Activated T-cell treated with anti-CD3 and anti-CD28 coated beads, Interleukin-2, amount 50 U/mL, for 48 hours (primary cell): Measurements from ENCODE around the gene PKP1.

Source experiments
- DNase-seq, 2 experiments: peaks; one replicate each; pipeline ENCODE4 v3.0.0-alpha.2; 2020

Gene PKP1

DNA sequence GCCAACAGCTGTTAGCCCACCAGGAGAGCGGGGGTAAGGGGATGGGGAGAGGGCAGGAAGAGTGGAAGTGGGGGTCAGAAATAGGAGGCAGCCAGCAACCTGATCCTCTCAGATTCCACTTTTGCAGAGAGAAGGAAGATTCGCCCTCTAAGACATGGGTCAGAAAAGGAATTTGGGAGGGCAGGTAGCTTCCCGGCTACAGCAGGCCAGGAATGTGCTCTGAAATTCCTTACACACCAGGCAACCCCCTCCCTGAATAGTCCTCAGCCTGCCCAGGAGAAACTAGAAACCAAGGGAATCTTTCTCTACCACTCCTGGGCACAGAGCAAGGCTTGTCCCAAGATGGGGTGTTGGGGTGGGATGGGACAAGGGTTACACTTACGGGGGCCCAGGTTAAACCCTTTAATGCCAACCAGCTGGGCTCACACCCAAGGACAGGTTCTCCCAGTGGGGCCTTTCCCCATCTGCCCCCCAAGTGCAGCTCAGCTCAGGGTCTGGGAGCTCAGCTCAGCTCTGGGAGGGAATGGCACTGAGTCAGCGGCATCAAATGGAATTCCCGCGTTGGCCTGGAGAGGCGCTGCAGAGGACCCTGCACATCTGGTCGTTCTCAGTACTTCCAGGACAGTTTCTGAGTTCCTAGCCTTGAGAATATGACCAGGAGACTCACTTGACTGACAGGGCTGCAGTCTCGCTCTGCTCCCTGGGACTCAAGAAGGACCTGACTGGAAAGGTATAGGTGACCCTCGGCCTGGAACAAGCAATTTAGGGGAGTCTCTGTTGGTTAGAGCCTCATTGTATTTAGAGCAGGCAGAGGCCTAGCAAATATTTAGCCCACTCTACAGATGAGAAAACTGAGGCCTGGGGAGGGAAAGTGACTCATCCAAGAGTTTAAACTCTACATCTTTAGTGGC is 93.4 kb downstream of the PKP1 start:
- DNase-seq: peak; percentile 29 to 41

DNA sequence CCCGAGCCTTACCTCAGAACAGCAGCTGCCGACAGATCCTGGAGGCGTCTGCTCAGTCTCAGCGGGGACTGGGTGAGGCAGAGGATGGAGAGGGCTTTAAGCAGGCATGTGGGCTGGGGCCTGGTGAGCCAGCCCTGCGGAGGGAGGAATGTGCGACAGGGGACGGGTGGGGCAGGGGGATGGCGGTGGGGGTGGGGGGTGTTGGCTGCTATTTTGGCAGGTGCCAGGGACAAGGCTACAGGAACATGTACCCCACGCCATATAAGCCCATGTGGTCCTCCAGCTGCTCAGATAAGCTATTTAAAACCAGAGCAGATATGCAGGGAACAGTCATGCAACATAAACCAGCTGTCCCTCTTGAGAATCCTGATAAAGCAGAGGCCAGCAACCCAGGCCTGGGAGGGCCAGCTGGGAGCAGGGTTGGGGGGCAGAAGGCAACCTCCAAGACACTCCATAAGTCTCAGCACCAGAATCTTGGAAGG is 94.3 kb downstream of the PKP1 start, which contains the start of gene TNNT2:
Gene TNNT2, minus strand, starts transcription at position 70 of the 482 bp plus-strand sequence. CDS start 4,426 bp downstream, outside the sequence.
- DNase-seq: no peak

DNA sequence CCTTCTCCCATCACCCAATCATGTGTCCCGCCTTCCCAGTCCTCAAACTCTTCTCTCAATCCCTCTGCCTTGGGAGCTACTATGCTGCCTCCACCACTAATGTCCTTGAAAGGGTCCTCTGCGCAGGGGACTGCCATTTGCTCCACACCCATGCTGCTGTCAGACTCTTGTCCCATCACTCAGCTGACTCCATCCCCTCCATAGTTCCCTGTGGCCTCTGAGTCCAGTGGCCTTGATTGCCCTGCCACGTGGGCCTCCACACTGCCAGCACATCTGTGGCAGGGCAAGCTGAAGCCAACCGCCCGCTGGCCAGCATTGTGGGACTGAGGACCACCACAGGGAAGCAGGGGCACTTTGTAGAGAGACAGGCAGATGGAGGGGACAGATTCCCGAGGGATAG is 95.5 kb downstream of the PKP1 start:
- no peak for DNase-seq

DNA sequence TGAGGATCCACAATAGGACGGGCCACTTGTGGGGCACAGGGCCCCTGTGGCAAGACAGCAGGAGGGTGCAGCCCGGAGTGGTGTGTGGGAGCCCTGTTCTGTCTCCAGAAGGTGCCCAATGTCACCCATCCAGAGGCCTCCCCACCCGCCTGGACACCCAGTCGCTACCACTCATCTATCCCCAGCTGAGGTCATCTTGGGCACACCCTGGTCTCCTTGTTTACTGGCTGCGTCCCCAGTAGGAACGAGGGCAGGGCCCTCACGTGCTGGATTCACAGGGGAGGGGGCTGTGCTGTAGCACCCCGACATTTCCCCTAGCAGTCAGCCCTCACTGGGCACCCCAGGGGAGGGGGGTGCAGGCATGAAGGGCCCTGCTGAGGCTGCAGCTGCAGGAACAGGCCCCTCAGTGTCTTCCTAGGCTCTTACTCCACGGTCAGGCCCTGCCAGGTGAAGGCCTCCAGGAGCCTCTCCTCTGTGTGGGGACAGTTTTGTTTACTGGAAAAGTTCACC is 96.5 kb downstream of the PKP1 start:
- DNase-seq: no peak

DNA sequence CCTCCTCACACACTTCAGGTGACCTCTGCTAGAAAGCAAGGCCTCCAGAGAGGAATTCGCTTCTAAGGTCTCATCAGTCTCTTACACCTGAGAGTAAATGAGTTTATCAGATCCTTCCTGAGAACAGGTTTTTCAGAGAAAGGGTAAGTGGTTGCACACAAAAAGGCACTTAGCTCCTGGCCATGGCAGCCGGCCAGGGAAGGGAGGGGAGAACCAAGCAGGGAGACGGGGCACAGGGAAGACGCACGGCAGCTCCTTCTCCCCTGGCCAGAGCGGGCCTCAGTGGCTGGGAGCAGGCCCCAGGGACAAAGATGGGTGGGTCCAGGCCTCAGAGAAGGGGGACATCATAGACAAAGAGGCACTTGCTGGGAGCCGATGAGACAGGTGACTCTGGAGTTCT is 97.8 kb downstream of the PKP1 start:
- DNase-seq: no peak
